HG02981 (cell line): Measurements from ENCODE around the gene CTNNBL1.

Source experiments
- ATAC-seq: cut with Tn5 transposase; IDR thresholded peaks from one replicate; pipeline ENCODE4 v1.9.1; 2021; ENCODE audit warnings: mild to moderate bottlenecking, moderate library complexity; ENCODE audit not compliant: unreplicated experiment

Gene CTNNBL1

GRCh38 chr20:37895166-37895565 is 201.3 kb downstream of the CTNNBL1 start:
- ATAC-seq = no peak

GRCh38 chr20:37896932-37897548 is 203.2 kb downstream of the CTNNBL1 start:
- ATAC-seq = no peak

GRCh38 chr20:37898233-37899104 is 204.6 kb downstream of the CTNNBL1 start:
- ATAC-seq = no peak

- ATAC-seq = no peak
These were observed 205.5 kb downstream of the CTNNBL1 start for GRCh38 chr20:37899105-37900045.

GRCh38 chr20:37901240-37901639 is 207.4 kb downstream of the CTNNBL1 start:
- no peak for ATAC-seq

GRCh38 chr20:37901654-37902503 is 208.0 kb downstream of the CTNNBL1 start:
- ATAC-seq = no peak

- no peak for ATAC-seq
These were observed 208.9 kb downstream of the CTNNBL1 start, which contains the start of gene VSTM2L for GRCh38 chr20:37902504-37903313. TSS of gene VSTM2L (plus strand) at chr20:37903127. CDS start at chr20:37903351, 224 bp downstream.

- no peak for ATAC-seq
These were observed 209.6 kb downstream of the CTNNBL1 start for GRCh38 chr20:37903317-37904007.

- no peak for ATAC-seq
These were observed 210.3 kb downstream of the CTNNBL1 start for GRCh38 chr20:37904008-37904642.

GRCh38 chr20:37904845-37905373 is 211.1 kb downstream of the CTNNBL1 start:
- ATAC-seq = no peak

- no peak for ATAC-seq
These were observed 212.1 kb downstream of the CTNNBL1 start for GRCh38 chr20:37905671-37906613.

GRCh38 chr20:37907330-37907676 is 213.5 kb downstream of the CTNNBL1 start:
- ATAC-seq = no peak

GRCh38 chr20:37907677-37908401 is 214.0 kb downstream of the CTNNBL1 start:
- ATAC-seq = no peak

- no peak for ATAC-seq
These were observed 217.4 kb downstream of the CTNNBL1 start for GRCh38 chr20:37911261-37911660.

GRCh38 chr20:37911838-37912281 is 218.0 kb downstream of the CTNNBL1 start:
- ATAC-seq = no peak

- no peak for ATAC-seq
These were observed 219.0 kb downstream of the CTNNBL1 start for GRCh38 chr20:37912874-37913273.
